Measurements from ENCODE around the gene CFB. TPM values are rescaled to one million over a fixed set of nuclear protein-coding genes. Genes with fewer than 3 reads are reported as not detected.
A peak's percentile ranks its signal among the peaks of the same experiment; 100 is the strongest.

Gene CFB
- total and polyA plus RNA-seq, 2 of the 13 experiments (the other 11 are each of a cell fraction or from before 2014, with no cell fraction given), result 171 to 513 TPM

- TF ChIP-seq ZBTB49 (CRISPR knock-in tag; IDR thresholded peaks at IDR 0.05; ENCODE audit: borderline replicate concordance) (no peak), TRIM24 (CRISPR knock-in tag; IDR thresholded peaks at IDR 0.05) (no peak), ATF5 (CRISPR knock-in tag; IDR thresholded peaks at IDR 0.05; ENCODE audit: low read depth) (no peak), MAFK (conservative IDR thresholded peaks at IDR 0.05 in 1 of 2, IDR thresholded peaks at IDR 0.05 in 1 of 2; ENCODE audit: low read length in 2 of 2) (no peak), SAFB2 (CRISPR knock-in tag; IDR thresholded peaks at IDR 0.05; ENCODE audit: borderline replicate concordance, low read depth) (peak; percentile 52; the same call in 1 of the 2 replicates), ZNF253 (CRISPR knock-in tag; IDR thresholded peaks at IDR 0.05; ENCODE audit: borderline replicate concordance) (0 out of 2 replicates have a peak, but pooled peaks have one; percentile 28), FOXP4 (CRISPR knock-in tag; IDR thresholded peaks at IDR 0.05) (no peak), SALL2 (CRISPR knock-in tag; IDR thresholded peaks at IDR 0.05) (no peak), PTBP1 (IDR thresholded peaks at IDR 0.05; ENCODE audit: low read depth, low read length, poor library complexity, severe bottlenecking) (peak; percentile 95), ZNF747 (CRISPR knock-in tag; IDR thresholded peaks at IDR 0.05; ENCODE audit: borderline replicate concordance) (0 out of 2 replicates have a peak, but pooled peaks have one; percentile 43), CREM (IDR thresholded peaks at IDR 0.05) (no peak), CREM (CRISPR knock-in tag; IDR thresholded peaks at IDR 0.05) (0 out of 2 replicates have a peak, but pooled peaks have one; percentile 79), PAF1 (CRISPR knock-in tag; IDR thresholded peaks at IDR 0.05) (peak; percentile 70), SSRP1 (CRISPR knock-in tag; IDR thresholded peaks at IDR 0.05) (peak; percentile 96; the same call in 1 of the 2 replicates), ZNF576 (CRISPR knock-in tag; IDR thresholded peaks at IDR 0.05) (peak; percentile 16; the same call in 1 of the 2 replicates), SMAD1 (CRISPR knock-in tag; IDR thresholded peaks at IDR 0.05; ENCODE audit: borderline replicate concordance, low read depth) (no peak; the same call in 1 of the 2 replicates), DMTF1 (CRISPR knock-in tag; IDR thresholded peaks at IDR 0.05) (0 out of 2 replicates have a peak, but pooled peaks have one; percentile 9), ZSCAN31 (CRISPR knock-in tag; IDR thresholded peaks at IDR 0.05; ENCODE audit: low read depth) (peak; percentile 61; the same call in 1 of the 2 replicates), HNRNPL (IDR thresholded peaks at IDR 0.05; ENCODE audit: low read depth, low read length) (no peak), CHD4 (IDR thresholded peaks at IDR 0.05; ENCODE audit: borderline replicate concordance, low read length) (peak; percentile 24; the same call in 1 of the 2 replicates), ZNF101 (CRISPR knock-in tag; IDR thresholded peaks at IDR 0.05; ENCODE audit: borderline replicate concordance, low read depth) (no peak), NFKBIZ (CRISPR knock-in tag; IDR thresholded peaks at IDR 0.05) (no peak)
Measured at GRCh38 chr6:31971279-31971992, 25.5 kb downstream of the CFB start (continued).
